ENCODE results near the gene NMT2. TPM values are rescaled to one million over a fixed set of nuclear protein-coding genes. Genes with fewer than 3 reads are reported as not detected.

Gene NMT2
- total RNA-seq, 1 donor from 2014 or later: 12.4 TPM

GRCh38 chr10:15201589-15202300 is 33.3 kb upstream of the NMT2 start:
- H3K9me3 ChIP-seq (replicated peaks): no peaks in the 10 kb centered on the region
- no peaks in the 10 kb centered on the region for H3K36me3 ChIP-seq
- DNase-seq: no peak
- H3K27ac ChIP-seq (replicated peaks): peak overlapping the region; percentile 78
- intact Hi-C loops (cut with micrococcal nuclease): no loop called here
- TF ChIP-seq CTCF (IDR thresholded peaks at IDR 0.05; ENCODE audit: borderline replicate concordance): no peak
- no peaks in the 10 kb centered on the region for H3K27me3 ChIP-seq (ENCODE audit: low read depth)
- H3K4me3 ChIP-seq: no peak overlapping the region
- peaks cover 46% of the 10 kb centered on the region for H3K4me1 ChIP-seq

- Histone ChIP-seq H3K4me1 (peaks cover 57% of the 10 kb centered on the region), H3K27ac (replicated peaks) (peak overlapping the region; percentile 78), H3K4me3 (no peak overlapping the region), H3K9me3 (replicated peaks) (no peaks in the 10 kb centered on the region), H3K27me3 (ENCODE audit: low read depth) (no peaks in the 10 kb centered on the region), H3K36me3 (no peaks in the 10 kb centered on the region)
- no peak for TF ChIP-seq CTCF (IDR thresholded peaks at IDR 0.05; ENCODE audit: borderline replicate concordance)
- no peak for DNase-seq
- intact Hi-C loops (cut with micrococcal nuclease): no loop called here
These were observed 32.1 kb upstream of the NMT2 start for GRCh38 chr10:15200626-15201025.

GRCh38 chr10:15197911-15198310 is 29.4 kb upstream of the NMT2 start:
- intact Hi-C loops (cut with micrococcal nuclease): no loop called here
- Histone ChIP-seq H3K27ac (replicated peaks) (peak overlapping the region; percentile 75), H3K4me1 (peaks cover 58% of the 10 kb centered on the region), H3K4me3 (no peak overlapping the region), H3K36me3 (no peaks in the 10 kb centered on the region), H3K9me3 (replicated peaks) (peaks cover 6% of the 10 kb centered on the region), H3K27me3 (ENCODE audit: low read depth) (no peaks in the 10 kb centered on the region)
- no peak for DNase-seq
- TF ChIP-seq CTCF (IDR thresholded peaks at IDR 0.05; ENCODE audit: borderline replicate concordance): no peak

- H3K27me3 ChIP-seq (ENCODE audit: low read depth): no peaks in the 10 kb centered on the region
- H3K4me1 ChIP-seq: peaks cover 53% of the 10 kb centered on the region
- peak overlapping the region; percentile 75 for H3K27ac ChIP-seq (replicated peaks)
- DNase-seq: no peak
- TF ChIP-seq CTCF (IDR thresholded peaks at IDR 0.05; ENCODE audit: borderline replicate concordance): no peak
- peaks cover 6% of the 10 kb centered on the region for H3K9me3 ChIP-seq (replicated peaks)
- intact Hi-C loops (cut with micrococcal nuclease): no loop called here
- no peaks in the 10 kb centered on the region for H3K36me3 ChIP-seq
- no peak overlapping the region for H3K4me3 ChIP-seq
These were observed 28.8 kb upstream of the NMT2 start for GRCh38 chr10:15197276-15197675.

GRCh38 chr10:15196021-15196834 is 27.7 kb upstream of the NMT2 start:
- peak overlapping the region; percentile 50 for H3K4me3 ChIP-seq
- H3K27me3 ChIP-seq (ENCODE audit: low read depth): no peaks in the 10 kb centered on the region
- H3K36me3 ChIP-seq: no peaks in the 10 kb centered on the region
- H3K9me3 ChIP-seq (replicated peaks): peaks cover 6% of the 10 kb centered on the region
- intact Hi-C loops (cut with micrococcal nuclease): no loop called here
- peaks cover 42% of the 10 kb centered on the region for H3K4me1 ChIP-seq
- TF ChIP-seq CTCF (IDR thresholded peaks at IDR 0.05; ENCODE audit: borderline replicate concordance): no peak
- peak overlapping the region; percentile 75 for H3K27ac ChIP-seq (replicated peaks)
- peak; percentile 32 for DNase-seq

Measured in left ventricle myocardium inferior (tissue), 1 donor.